Astrocyte of the spinal cord (primary cell): ENCODE data around the gene TRMT44.

ENCODE experiments used
- DNase-seq: peaks from one replicate; pipeline ENCODE4 v3.0.0; 2011; ENCODE audit warnings: low read depth, low spot score
- H3K4me3 ChIP-seq: 2 replicates; pipeline ENCODE4 v1.5.1; 2011; ENCODE audit warnings: low read depth, mild to moderate bottlenecking, low read length, moderate library complexity
- in situ Hi-C: cut with HindIII; loops from 2 replicates; pipeline ENCODE4 v1.10.0; 2017; ENCODE audit warnings: low sequenced_read_pairs
- TF ChIP-seq, protein P1 (sequence below): IDR thresholded peaks from 2 replicates; pipeline ENCODE4 v1.5.1; 2012; ENCODE audit warnings: low read depth, mild to moderate bottlenecking, low read length, inconsistent platforms

Gene TRMT44

DNA sequence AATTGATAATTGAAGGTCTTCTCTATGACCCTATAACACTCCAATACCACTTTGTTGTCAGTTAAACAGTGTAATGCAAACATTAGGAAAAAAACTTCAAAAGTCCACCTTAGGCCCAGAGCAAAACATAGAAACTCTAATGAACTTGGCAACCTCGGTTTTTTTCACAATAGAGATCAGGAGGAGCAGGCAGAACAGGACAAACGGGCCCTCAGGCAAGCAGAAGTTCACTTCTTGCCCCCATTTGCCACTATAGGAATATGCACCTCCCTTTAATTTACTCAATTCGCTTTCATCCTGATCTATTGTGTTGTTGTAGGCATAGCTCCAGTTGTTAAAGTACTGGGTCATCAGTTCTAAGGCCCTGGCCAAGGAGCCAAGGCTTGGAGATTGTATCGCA, 18.2 kb upstream of the TRMT44 start:
- in situ Hi-C loops: no loop called here
- no peak overlapping the region for H3K4me3 ChIP-seq
- no peak for DNase-seq
- TF ChIP-seq, protein P1, sequence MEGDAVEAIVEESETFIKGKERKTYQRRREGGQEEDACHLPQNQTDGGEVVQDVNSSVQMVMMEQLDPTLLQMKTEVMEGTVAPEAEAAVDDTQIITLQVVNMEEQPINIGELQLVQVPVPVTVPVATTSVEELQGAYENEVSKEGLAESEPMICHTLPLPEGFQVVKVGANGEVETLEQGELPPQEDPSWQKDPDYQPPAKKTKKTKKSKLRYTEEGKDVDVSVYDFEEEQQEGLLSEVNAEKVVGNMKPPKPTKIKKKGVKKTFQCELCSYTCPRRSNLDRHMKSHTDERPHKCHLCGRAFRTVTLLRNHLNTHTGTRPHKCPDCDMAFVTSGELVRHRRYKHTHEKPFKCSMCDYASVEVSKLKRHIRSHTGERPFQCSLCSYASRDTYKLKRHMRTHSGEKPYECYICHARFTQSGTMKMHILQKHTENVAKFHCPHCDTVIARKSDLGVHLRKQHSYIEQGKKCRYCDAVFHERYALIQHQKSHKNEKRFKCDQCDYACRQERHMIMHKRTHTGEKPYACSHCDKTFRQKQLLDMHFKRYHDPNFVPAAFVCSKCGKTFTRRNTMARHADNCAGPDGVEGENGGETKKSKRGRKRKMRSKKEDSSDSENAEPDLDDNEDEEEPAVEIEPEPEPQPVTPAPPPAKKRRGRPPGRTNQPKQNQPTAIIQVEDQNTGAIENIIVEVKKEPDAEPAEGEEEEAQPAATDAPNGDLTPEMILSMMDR: no peak

DNA sequence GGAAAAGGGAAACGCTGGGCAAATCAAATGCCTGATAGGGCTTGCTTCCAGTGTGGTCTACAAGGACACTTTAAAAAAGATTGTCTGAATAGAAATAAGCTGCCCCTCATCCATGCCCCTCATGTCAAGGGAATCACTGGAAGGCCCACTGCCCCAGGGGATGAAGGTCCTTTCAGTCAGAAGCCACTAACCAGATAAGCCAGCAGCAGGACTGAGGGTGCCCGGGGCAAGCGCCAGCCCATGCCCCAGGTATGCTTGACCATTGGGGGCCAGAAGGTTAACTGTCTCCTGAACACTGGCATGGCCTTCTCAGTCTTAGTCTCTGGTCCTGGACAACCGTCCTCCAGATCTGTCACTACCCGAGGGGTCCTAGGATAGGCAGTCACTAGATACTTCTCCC, 17.8 kb upstream of the TRMT44 start:
- no peak overlapping the region for H3K4me3 ChIP-seq
- in situ Hi-C loops: no loop called here
- TF ChIP-seq, protein P1: no peak
- no peak for DNase-seq

DNA sequence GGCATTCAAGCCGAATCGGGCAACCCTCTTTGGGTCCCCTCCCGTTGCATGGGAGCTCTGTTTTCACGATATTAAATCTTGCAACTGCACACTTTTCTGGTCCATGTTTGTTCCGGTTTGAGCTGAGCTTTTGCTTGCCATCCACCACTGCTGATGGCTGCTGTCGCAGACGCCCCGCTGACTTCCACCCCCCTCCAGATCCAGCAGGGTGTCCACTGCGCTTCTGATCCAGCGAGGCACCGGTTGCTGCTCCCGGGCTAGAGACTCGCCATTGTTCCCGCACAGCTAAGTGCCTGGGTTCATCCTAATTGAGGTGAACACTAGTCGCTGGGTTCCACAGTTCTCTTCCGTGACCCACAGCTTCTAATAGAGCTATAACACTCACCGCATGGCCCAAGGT, 13.3 kb upstream of the TRMT44 start:
- no peak for DNase-seq
- peak overlapping the region; percentile 73 for H3K4me3 ChIP-seq
- in situ Hi-C loops: no loop called here
- TF ChIP-seq, protein P1: no peak

DNA sequence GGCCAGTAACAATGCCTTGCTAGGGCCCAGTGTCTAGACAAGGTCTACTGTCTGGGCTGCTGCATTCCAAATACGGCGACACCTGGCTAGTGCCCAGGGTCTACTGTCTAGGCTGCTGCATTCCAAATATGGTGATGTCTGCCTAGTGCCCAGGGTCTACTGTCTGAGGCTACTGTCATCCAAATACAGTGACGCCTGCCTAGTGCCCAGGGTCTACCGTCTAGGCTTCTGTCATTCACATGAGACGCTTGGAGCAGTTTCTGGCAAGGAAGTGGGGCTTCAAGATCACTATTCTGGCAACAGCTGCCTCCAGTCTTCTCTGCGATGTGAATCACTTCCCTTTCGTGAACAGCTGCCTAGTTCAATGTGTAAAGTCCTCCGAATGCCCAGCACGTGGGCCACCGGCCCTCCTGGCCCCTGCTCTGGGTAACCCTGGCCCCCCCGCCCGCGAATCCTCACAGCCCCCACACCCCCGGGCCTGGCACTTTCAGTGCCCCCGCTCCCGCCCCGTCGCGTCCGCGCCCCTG, 12.8 kb upstream of the TRMT44 start:
- H3K4me3 ChIP-seq: peak overlapping the region; percentile 73
- TF ChIP-seq, protein P1: no peak
- in situ Hi-C loops: no loop called here
- peak; percentile 26 for DNase-seq

DNA sequence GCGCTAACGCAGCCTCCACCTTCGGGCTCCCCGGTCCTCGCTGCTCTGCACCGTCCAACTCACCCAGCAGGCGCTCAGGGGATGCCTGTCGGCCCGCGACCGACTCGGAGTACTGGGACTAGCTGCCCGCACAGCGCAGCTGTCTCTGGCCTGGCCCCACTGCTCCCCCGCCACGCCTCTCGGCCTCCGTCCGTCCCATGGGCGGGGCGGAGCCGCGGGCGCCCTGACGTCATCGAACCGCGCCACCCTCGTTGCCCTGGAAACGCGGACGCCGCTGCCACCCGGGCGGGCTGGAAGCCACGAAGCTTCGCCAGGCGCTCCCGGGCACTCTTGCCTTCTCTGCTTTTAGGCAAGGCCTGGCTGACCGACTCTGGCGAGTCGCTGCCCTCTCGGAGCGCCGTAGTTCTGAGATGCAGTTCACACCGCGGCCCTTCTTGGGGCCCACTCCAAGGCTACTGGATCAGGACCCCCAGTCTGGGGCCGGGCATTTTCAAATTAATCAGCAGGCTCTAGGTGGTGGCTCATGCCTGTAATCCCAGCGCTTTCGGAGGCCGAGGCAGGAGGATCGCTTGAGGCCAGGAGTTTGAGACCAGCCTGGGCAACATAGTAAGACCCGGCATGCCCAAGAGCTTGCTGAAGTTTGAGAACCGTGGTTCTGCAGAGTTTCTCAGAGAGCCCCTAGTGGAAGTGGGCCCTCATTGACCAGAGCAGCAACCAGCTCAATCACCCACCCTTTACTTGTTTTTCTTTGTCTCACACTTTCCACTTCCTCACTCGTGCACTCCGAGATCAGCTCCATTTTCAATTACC, 12.1 kb upstream of the TRMT44 start:
- in situ Hi-C loops: no loop called here
- TF ChIP-seq, protein P1: peak; percentile 66
- peak; percentile 85 for DNase-seq
- H3K4me3 ChIP-seq: peak overlapping the region; percentile 73

DNA sequence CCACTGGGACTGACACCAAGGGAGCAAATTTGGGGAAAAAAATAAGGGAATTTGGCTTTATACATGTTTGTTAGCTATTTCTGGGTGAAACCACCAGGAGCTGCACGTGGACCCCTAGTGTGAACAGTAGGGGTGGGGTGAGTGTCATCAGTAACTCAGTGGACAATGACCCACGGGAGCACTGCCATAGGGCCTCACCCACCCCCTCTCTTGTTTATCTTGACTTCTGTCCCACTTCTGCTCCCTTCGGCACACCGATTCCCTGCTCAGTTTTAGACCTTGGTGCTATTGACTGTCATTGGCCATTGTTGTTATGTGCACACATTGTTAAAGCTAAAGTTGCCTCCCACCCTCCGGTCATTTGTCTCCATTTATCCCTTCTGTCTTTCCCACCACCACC, 9.0 kb upstream of the TRMT44 start:
- no peak for DNase-seq
- no peak overlapping the region for H3K4me3 ChIP-seq
- TF ChIP-seq, protein P1: no peak
- in situ Hi-C loops: no loop called here
